ENCODE data around the gene RTN4R. TPM values are rescaled to one million over a fixed set of nuclear protein-coding genes. Genes with fewer than 3 reads are reported as not detected.

Gene RTN4R
- total RNA-seq, 2 experiments from 2014 or later = 0.36 to 0.50 TPM

DNA sequence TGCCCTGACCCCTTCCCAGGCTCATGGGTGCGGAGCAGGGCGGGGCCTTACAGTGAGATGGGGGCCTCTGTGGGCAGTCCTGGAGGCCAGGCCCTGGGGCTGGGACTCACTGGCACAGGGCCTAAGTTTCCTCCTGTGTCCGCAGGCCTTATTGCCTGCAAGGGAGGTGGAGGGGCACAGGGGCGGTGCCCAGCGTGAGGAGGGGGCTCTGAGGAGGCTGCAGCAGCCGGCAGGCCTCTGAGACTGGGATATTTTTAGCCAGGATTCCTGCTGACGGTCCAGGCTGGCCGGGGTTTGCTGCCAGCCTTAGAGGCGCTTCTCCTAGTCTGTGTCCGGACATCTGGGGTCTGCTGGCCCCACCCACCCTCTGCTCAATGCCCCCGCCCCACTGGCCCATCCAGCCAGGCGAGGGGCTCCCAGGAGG is 5.7 kb upstream of the RTN4R start:
- no peaks in the 10 kb centered on the region for H3K36me3 ChIP-seq (ENCODE audit: insufficient read depth, low read length)
- H3K9me3 Mint-ChIP-seq = no peaks in the 10 kb centered on the region
- ATAC-seq (ENCODE audit: poor library complexity) (no peak), DNase-seq (no peak)
- H3K27ac Mint-ChIP-seq = no peak overlapping the region
- H3K4me1 ChIP-seq (ENCODE audit: insufficient read depth, low read length) = peaks cover under 1% of the 10 kb centered on the region
- no peak overlapping the region for H3K4me3 ChIP-seq (ENCODE audit: low read length)
- no peaks in the 10 kb centered on the region for H3K27me3 Mint-ChIP-seq
- CTCF ChIA-PET = no interaction called here
- H3K9me3 ChIP-seq (ENCODE audit: control insufficient read depth in 1 of 2, insufficient read depth in 1 of 2, low read length in 2 of 2) = no peaks in the 10 kb centered on the region
- intact Hi-C loops (cut with DNase I, micrococcal nuclease) = no loop called here
- H3K4me1 Mint-ChIP-seq (ENCODE audit: low read depth) = no peaks in the 10 kb centered on the region
- H3K27ac ChIP-seq (ENCODE audit: low read depth in 1 of 2, low read length in 2 of 2) = no peak overlapping the region
- TF ChIP-seq CTCF (IDR thresholded peaks at IDR 0.05) = no peak
- no peaks in the 10 kb centered on the region for H3K27me3 ChIP-seq (ENCODE audit: control insufficient read depth in 1 of 2, insufficient read depth in 2 of 2, low read length in 2 of 2)
- H3K36me3 Mint-ChIP-seq (ENCODE audit: low read depth) = no peaks in the 10 kb centered on the region
- POLR2A ChIA-PET = no interaction called here
- no peak overlapping the region for H3K4me3 Mint-ChIP-seq

DNA sequence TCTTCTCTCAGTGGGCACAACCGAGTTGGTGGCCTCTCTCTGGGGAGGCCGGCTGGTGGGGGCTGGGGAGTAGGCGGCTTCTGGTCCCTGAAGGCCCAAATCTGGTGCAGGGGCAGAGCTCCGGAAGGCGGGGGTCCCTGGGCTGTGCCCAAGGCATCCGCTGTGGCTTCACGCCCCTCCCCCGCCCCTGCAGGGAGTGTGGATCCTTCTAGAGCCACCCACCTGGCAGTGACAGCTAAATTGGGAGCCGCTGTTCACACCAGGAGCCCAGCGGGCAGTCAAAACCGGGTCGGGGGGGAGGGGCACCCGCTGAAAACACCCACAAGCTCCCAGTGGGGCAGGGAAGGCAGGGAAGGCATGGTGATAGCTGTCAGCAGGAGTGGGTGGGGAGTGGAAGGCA is 4.6 kb upstream of the RTN4R start:
- H3K4me3 Mint-ChIP-seq = no peak overlapping the region
- no peak overlapping the region for H3K27ac Mint-ChIP-seq
- CTCF ChIA-PET = no interaction called here

DNA sequence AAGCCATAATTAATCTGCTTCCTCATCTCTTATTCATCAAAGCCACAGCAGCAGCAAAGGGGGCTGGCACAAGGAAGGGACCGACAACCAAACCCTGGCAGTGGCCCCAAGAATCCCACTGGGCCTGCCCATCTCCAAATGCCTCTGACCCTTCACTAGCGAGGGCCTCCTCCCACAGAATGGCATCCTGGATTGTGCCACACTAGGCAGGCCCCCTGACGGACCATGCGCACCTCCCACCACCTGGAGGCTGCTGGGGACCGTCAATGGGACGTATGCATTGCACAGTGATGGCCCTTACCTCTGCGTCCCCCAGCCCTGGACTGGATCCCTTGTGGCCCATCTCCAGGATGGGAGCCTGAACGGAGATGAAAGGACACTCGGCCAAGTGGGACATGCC is 4.1 kb upstream of the RTN4R start:
- Histone ChIP-seq H3K9me3 (ENCODE audit: control insufficient read depth in 1 of 2, insufficient read depth in 1 of 2, low read length in 2 of 2) (no peaks in the 10 kb centered on the region), H3K36me3 (ENCODE audit: insufficient read depth, low read length) (no peaks in the 10 kb centered on the region), H3K27me3 (ENCODE audit: control insufficient read depth in 1 of 2, insufficient read depth in 2 of 2, low read length in 2 of 2) (no peaks in the 10 kb centered on the region), H3K27ac (ENCODE audit: low read depth in 1 of 2, low read length in 2 of 2) (no peak overlapping the region), H3K4me1 (ENCODE audit: insufficient read depth, low read length) (peaks cover 11% of the 10 kb centered on the region), H3K4me3 (ENCODE audit: low read length) (no peak overlapping the region)
- Mint-ChIP-seq H3K36me3 (ENCODE audit: low read depth) (no peaks in the 10 kb centered on the region), H3K27ac (no peak overlapping the region), H3K27me3 (no peaks in the 10 kb centered on the region), H3K4me1 (ENCODE audit: low read depth) (no peaks in the 10 kb centered on the region), H3K9me3 (no peaks in the 10 kb centered on the region), H3K4me3 (no peak overlapping the region)
- ChIA-PET POLR2A (no interaction called here), CTCF (no interaction called here)
- no peak for DNase-seq
- TF ChIP-seq CTCF (IDR thresholded peaks at IDR 0.05) = no peak
- no peak for ATAC-seq (ENCODE audit: poor library complexity)
- intact Hi-C loops (cut with DNase I, micrococcal nuclease) = no loop called here

More for the DNA sequence above, 4.6 kb upstream of the RTN4R start:
- Histone ChIP-seq H3K27me3 (ENCODE audit: control insufficient read depth in 1 of 2, insufficient read depth in 2 of 2, low read length in 2 of 2) (no peaks in the 10 kb centered on the region), H3K9me3 (ENCODE audit: control insufficient read depth in 1 of 2, insufficient read depth in 1 of 2, low read length in 2 of 2) (no peaks in the 10 kb centered on the region), H3K4me3 (ENCODE audit: low read length) (no peak overlapping the region), H3K36me3 (ENCODE audit: insufficient read depth, low read length) (no peaks in the 10 kb centered on the region), H3K4me1 (ENCODE audit: insufficient read depth, low read length) (peaks cover 5% of the 10 kb centered on the region), H3K27ac (ENCODE audit: low read depth in 1 of 2, low read length in 2 of 2) (no peak overlapping the region)
- no peak for DNase-seq
- POLR2A ChIA-PET = no interaction called here
- no peak for TF ChIP-seq CTCF (IDR thresholded peaks at IDR 0.05)
- Mint-ChIP-seq H3K4me1 (ENCODE audit: low read depth) (no peaks in the 10 kb centered on the region), H3K9me3 (no peaks in the 10 kb centered on the region), H3K27me3 (no peaks in the 10 kb centered on the region), H3K36me3 (ENCODE audit: low read depth) (no peaks in the 10 kb centered on the region)
- no peak for ATAC-seq (ENCODE audit: poor library complexity)
- intact Hi-C loops (cut with DNase I, micrococcal nuclease) = no loop called here
